ENCODE measurements around the gene USP2. TPM values are rescaled to one million over a fixed set of nuclear protein-coding genes. Genes with fewer than 3 reads are reported as not detected.

Gene USP2
- total RNA-seq, 1 donor from 2014 or later: 140 TPM

DNA sequence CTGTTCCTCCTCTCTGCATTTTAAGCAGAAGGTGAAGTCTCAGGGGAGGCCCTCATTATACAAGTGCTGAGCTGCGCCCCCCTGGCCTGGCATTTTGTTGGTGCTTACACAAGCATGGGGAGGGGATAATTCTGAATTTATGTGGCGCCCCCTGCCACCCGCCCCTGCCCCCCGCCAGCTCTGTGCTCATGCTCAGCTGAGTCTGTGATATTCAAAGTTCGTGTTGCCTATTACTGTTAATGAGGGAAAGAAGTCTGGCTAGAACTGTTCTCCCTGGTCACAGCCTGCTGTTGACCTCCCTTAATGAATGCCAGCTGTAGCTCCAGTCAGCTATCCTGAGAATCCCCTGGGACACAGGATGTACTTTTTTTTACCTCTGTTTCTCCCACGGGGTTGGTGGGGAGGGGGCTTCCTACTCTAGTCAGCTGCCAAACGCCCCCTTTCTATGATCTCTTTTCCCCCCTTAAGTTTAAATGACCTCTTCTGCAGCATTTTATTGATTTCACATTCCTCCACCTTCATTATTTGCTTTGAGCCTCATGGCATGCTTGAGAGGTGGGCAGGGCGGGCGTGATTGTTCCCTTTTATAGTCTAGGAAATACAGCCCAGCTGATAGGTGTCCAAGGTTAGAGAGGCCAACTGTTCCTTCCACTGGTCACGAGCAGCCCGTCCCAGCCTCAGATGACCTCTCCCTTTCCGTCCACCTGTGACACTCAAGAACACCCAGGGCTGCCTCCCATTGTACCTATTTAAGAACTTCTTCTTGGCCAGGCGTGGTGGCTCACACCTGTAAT, 12.2 kb downstream of the USP2 start:
- ATAC-seq (no peak), DNase-seq (ENCODE audit: missing footprints) (peak; percentile 64)
- intact Hi-C loops (cut with DNase I): no loop called here

GRCh38 chr11:119368121-119369034, 13.1 kb downstream of the USP2 start:
- ATAC-seq: peak; percentile 43
- intact Hi-C loops (cut with DNase I): no loop called here
- DNase-seq (ENCODE audit: missing footprints): peak; percentile 85

DNA sequence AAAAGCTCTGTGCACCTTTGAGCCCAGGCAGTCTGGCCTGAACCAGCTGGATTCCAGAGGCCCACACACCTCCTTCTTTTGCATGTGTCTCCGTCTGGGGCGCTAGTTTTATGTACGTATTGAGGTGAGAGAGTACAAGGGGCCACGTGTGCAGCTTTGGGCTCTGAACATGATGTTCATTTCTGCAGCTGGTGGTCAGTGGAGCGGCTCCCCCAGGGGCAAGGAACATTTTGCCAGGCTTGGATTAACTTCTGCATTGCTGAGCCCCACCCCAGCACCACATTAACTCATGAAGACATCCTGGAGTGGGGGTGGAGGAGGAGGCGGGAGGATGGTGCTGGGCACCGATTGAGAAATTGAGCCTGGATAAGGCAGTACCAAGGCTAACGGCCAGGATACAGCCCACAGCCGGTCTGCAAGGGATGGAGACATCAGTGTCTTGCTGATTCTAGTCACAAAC, 13.8 kb downstream of the USP2 start:
- no peak for ATAC-seq
- intact Hi-C loops (cut with DNase I): no loop called here

GRCh38 chr11:119366690-119367620, 14.5 kb downstream of the USP2 start:
- DNase-seq (ENCODE audit: missing footprints): peak; percentile 37
- intact Hi-C loops (cut with DNase I): no loop called here
- ATAC-seq: no peak

More for the DNA sequence above, 13.8 kb downstream of the USP2 start:
- DNase-seq (ENCODE audit: missing footprints): peak; percentile 41

GRCh38 chr11:119365071-119365591, 16.4 kb downstream of the USP2 start:
- intact Hi-C loops (cut with DNase I): no loop called here
- no peak for ATAC-seq
- peak; percentile 39 for DNase-seq (ENCODE audit: missing footprints)

- DNase-seq (ENCODE audit: missing footprints): peak; percentile 82
- ATAC-seq: peak; percentile 41
- intact Hi-C loops (cut with DNase I): no loop called here
Measured at GRCh38 chr11:119363851-119364590, 17.5 kb downstream of the USP2 start.

DNA sequence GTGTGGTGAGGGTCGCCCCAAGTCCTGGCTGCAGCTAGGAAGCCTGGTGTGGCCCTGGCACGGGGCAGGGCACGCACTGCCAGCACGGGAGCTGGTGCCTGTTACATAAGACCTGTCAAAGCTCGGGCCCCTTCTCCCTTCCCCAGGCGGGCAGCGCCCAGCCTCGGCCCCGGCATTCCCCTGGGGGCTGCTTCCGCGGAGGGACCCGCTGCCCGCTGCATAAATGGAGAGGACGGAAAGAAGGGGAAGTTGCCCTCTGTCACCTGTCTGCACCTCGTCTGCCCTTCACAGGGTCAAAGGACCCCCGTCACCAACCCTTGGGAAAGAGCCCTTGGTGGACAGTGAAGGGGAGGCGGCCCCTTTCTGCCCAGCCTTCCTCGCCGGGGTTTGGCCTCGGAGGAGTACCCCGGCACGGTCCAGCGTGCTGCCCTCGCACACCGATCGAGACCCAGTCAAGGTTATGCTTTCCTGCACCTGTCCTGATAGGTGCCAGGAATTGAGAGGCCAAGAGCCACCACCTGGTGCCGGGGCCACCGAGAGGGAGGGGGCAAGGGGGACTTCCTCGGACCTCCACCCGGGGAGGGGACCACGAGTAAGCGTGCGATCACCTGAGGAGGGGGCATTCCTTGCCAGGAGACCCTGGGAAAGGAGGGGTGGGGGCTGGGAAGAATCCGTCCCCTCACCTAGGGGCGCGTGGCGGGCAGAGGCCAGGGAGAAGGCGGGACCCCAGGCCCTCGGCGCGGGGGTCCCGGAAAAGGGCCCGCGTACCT, 18.2 kb downstream of the USP2 start:
- intact Hi-C loops (cut with DNase I): no loop called here
- ATAC-seq (peak; percentile 9), DNase-seq (ENCODE audit: missing footprints) (peak; percentile 66)

- intact Hi-C loops (cut with DNase I): no loop called here
- DNase-seq (ENCODE audit: missing footprints): peak; percentile 43
- ATAC-seq: no peak
Measured at GRCh38 chr11:119362741-119363080, 18.8 kb downstream of the USP2 start.

- no peak for DNase-seq (ENCODE audit: missing footprints)
- peak; percentile 14 for ATAC-seq
- intact Hi-C loops (cut with DNase I): no loop called here
Measured at GRCh38 chr11:119361941-119362725, 19.4 kb downstream of the USP2 start.

DNA sequence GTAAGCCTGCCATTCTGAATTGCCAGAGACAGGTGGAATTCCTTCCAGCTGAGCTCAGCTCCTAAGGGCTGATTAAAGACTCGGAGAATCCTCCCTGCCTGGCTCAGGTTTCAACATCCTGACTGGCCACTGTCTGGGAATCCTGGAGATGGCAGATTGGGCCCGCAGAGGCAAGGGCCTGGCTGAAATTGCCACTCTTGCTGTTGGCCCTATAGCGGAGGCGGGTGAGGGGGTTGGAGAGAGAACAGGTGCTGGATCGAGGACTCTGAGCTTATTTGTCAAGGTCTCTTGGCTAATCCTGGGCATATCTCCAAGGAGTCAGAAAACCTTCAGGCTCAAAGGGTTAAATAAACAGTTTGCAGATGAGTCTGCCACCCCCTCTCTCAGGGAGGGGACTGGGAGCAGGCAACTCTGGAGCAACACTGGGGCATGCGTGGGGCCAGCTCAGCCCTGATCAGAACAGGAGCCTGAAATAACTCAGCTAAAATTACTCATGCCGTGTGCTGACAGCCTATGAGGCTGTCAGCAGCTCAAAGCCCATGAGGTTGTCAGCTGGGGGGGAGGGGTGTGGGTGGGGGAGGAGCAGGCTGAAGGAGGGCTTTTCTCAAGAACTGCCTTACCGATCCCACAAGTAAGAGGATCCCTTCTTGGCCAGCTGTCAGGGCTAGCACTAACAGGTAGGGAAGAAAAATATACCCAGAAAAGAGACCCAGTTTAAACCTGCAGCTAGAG, 20.3 kb downstream of the USP2 start:
- peak; percentile 78 for ATAC-seq
- DNase-seq (ENCODE audit: missing footprints): peak; percentile 80
- intact Hi-C loops (cut with DNase I): no loop called here

DNA sequence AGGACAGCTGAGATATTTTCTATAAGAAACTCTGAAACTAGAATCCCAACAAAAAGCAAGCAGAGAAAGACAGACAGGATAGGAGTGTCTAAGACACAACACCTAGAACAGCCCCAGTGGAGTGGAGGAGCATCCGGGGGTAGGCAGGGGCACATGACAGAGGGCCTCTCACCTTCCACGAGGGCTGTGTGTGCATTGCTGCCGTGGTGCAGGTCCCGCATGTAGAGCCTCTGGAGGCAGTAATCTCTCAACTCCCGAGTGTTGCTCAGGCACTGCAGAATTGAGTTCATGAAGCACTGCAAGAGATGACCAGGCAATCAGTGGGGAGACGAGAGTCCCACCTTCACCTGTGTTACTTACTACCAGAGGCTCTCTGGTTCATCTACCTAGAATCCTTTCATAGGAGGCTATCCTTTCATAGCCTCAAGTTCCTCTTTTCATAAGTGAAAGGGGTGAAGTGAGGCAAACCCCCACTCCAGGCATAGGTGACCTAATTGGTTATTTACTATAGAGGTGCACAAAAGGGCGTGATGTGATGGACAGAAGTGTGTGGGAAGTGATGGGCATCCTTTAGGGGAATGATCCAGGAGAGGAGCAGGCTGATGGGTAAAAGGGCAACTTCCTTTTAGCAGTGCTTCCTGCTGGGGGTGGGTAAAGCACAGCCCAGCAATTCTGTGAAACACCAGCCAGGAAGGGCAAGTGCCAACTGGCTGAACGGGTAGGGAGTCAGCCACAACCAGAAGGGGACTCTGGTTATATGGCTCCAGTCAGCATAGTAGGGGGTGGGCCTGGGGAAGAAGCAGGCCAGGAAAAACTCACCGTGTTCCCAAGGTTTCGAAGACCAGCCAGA, 21.9 kb downstream of the USP2 start:
- DNase-seq (ENCODE audit: missing footprints) (peak; percentile 37), ATAC-seq (no peak)
- intact Hi-C loops (cut with DNase I): no loop called here

DNA sequence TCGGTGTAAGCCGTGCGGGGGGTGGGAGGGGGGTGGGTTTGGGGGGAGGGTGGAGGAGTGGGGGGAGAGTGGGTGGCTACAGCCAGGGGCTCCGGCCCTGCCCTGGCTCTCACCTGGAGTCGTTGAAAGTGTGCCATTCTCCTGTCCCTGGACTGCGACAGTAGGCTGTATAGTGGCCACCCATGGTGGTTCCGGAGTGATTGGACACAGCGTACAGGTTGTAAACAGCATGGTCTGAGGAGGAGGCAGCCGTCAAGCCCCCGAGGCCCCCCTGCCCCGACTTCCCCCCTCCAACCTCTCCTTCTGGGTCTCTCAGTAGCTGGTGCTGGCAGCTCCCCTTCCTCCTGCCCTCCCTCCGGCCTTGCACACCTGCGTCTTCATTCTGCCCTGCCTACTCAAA, 24.4 kb downstream of the USP2 start:
- DNase-seq (ENCODE audit: missing footprints) (peak; percentile 17), ATAC-seq (no peak)
- intact Hi-C loops (cut with DNase I): loop anchor here (2.0 kb wide), 1 partner anchor 118 kb away; no protein-coding TSS in a partner anchor

DNA sequence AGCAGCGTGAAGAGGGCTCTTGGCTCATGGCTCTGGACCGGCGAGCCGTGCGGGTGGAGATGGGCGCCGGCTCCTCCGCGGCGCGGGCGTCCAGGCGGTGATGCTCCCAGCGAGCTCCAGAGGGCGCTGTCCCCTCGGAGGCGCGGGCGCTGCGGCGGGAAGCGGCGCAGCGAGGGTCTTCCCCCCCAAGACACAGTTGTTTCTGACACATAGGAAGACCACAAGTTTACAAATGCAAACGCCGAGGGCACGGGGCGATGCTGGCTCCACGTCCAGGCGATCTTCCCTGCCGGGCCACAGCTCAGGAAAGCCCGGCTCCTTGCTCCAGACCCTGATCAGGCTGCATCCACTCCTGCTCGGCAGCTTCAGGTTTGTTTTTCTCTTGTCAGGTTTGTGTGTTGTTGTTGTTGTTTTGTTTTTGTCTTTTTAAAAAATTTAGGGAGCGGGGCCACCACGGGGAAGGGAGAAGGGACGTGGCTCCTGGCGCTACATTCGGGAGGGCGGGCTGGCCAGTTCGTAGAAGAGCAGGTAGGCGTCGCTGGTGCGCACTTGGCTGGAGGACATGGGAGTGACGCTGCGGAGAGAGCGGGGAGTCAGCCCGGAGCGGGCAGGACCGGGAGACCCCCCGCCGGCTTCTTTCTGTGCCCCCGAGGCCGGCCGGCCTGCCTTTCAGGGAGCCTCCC, 25.0 kb downstream of the USP2 start:
- peak; percentile 91 for DNase-seq (ENCODE audit: missing footprints)
- peak; percentile 75 for ATAC-seq
- intact Hi-C loops (cut with DNase I): loop anchor here (1.0 to 2.0 kb wide), 2 partner anchors 18 to 118 kb away; no protein-coding TSS in a partner anchor
